ENCODE measurements around the gene CNPY1. TPM values are rescaled to one million over a fixed set of nuclear protein-coding genes. Genes with fewer than 3 reads are reported as not detected.

Gene CNPY1
- total RNA-seq, 1 experiment from 2014 or later: not detected

- Mint-ChIP-seq H3K9me3 (no peaks in the 10 kb centered on the region), H3K27me3 (ENCODE audit: low read depth) (peaks cover 4% of the 10 kb centered on the region; the same call in 1 of the 2 replicates), H3K27ac (no peak overlapping the region; a peak in 1 of 7 replicates), H3K4me3 (no peak overlapping the region), H3K36me3 (ENCODE audit: insufficient read depth in 1 of 3, low read depth in 3 of 3) (no peaks in the 10 kb centered on the region), H3K4me1 (peaks cover 16 to 27% of the 10 kb centered on the region in 2 experiments)
- Histone ChIP-seq H3K4me2 (ENCODE audit: insufficient read depth, insufficient read length, low read length) (no peak overlapping the region), H2BK12ac (ENCODE audit: insufficient read length, low read depth, low read length) (no peak overlapping the region), H3K23ac (ENCODE audit: insufficient read length, low read depth, low read length) (no peak overlapping the region), H3K4me1 (ENCODE audit: insufficient read depth, low read length) (no peaks in the 10 kb centered on the region; the same call in 1 of the 2 replicates), H3K4ac (ENCODE audit: low read depth, low read length) (no peak overlapping the region), H2BK5ac (ENCODE audit: insufficient read length, low read length) (no peak overlapping the region), H3K9me3 (ENCODE audit: control insufficient read depth, low read depth, low read length) (no peaks in the 10 kb centered on the region), H2BK120ac (ENCODE audit: low read depth, low read length, poor library complexity, severe bottlenecking) (no peak overlapping the region), H4K91ac (ENCODE audit: insufficient read length, low read depth, low read length) (no peak overlapping the region), H3K56ac (ENCODE audit: insufficient read length, low read depth, low read length) (no peak overlapping the region), H2AK5ac (ENCODE audit: insufficient read length, low read length) (no peak overlapping the region), H3K27ac (ENCODE audit: insufficient read length, low read depth, low read length) (no peak overlapping the region), H3K14ac (ENCODE audit: insufficient read depth, low read length) (peak overlapping the region; percentile 75), H2AFZ (ENCODE audit: low read length) (no peak overlapping the region), H3K79me2 (ENCODE audit: insufficient read depth, low read length) (no peaks in the 10 kb centered on the region), H3K18ac (ENCODE audit: insufficient read length, low read depth, low read length) (no peak overlapping the region), H2BK20ac (ENCODE audit: low read depth, low read length, poor library complexity, severe bottlenecking) (no peak overlapping the region), H3T11ph (ENCODE audit: low read length) (no peak overlapping the region), H3K27me3 (ENCODE audit: insufficient read depth, low read length) (no peaks in the 10 kb centered on the region), H2BK15ac (ENCODE audit: low read depth, low read length) (no peak overlapping the region), H4K5ac (ENCODE audit: insufficient read length, low read depth, low read length) (no peak overlapping the region), H3K9ac (ENCODE audit: extremely low read depth, insufficient read length, low read length) (no peak overlapping the region), H4K8ac (replicated peaks; ENCODE audit: insufficient read length, low read depth, low read length) (no peak overlapping the region), H3K23me2 (ENCODE audit: insufficient read length, low read depth, low read length, poor library complexity, severe bottlenecking) (no peaks in the 10 kb centered on the region), H3K79me1 (ENCODE audit: insufficient read depth, low read depth, low read length, poor library complexity, severe bottlenecking) (no peaks in the 10 kb centered on the region), H4K20me1 (ENCODE audit: control insufficient read depth, insufficient read depth, insufficient read length) (no peaks in the 10 kb centered on the region)
- DNase-seq: no peak
- no peak for TF ChIP-seq CTCF (conservative IDR thresholded peaks at IDR 0.05)
- WGBS (ENCODE audit: extremely low coverage, insufficient read length, low lambda C conversion rate): no CpG with 5 or more reads among the region's 28 CpGs
These were observed 24.0 kb upstream of the CNPY1 start for GRCh38 chr7:155570171-155570958.

All from H9 (cell line).